Measurements from ENCODE around the gene RALGAPA2.

The RALGAPA2 gene

GRCh38 chr20:20525756-20526155 is 186.7 kb downstream of the RALGAPA2 start:
- TF ChIP-seq, protein P1, sequence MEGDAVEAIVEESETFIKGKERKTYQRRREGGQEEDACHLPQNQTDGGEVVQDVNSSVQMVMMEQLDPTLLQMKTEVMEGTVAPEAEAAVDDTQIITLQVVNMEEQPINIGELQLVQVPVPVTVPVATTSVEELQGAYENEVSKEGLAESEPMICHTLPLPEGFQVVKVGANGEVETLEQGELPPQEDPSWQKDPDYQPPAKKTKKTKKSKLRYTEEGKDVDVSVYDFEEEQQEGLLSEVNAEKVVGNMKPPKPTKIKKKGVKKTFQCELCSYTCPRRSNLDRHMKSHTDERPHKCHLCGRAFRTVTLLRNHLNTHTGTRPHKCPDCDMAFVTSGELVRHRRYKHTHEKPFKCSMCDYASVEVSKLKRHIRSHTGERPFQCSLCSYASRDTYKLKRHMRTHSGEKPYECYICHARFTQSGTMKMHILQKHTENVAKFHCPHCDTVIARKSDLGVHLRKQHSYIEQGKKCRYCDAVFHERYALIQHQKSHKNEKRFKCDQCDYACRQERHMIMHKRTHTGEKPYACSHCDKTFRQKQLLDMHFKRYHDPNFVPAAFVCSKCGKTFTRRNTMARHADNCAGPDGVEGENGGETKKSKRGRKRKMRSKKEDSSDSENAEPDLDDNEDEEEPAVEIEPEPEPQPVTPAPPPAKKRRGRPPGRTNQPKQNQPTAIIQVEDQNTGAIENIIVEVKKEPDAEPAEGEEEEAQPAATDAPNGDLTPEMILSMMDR (IDR thresholded peaks at IDR 0.05; ENCODE audit: insufficient read depth, low read length, missing control alignments): no peak
- CTCF ChIA-PET: no interaction called here
- POLR2A ChIA-PET: no interaction called here
- no peak for DNase-seq (ENCODE audit: low read depth, low spot score)
- H3K4me3 ChIP-seq (ENCODE audit: low read depth, low read length): no peak overlapping the region

DNA sequence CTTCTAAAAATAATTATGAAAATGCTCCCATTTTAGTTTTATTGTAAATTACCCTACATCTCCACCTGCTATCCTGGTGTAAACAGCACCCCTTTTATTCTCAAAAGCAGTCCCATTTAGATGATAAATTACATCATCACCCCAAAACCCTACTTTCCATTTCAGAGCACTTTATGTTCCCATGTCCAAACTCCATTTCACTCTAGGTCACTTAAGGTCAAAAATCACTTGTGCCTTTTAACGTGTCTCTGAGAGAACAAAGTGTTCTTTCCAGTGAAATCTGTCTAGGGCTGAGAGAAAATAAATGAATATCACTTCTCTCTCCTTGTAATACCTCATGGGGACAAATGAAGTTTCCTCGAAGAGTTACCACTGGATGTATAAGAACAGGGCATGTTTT is 187.2 kb downstream of the RALGAPA2 start:
- no peak overlapping the region for H3K4me3 ChIP-seq (ENCODE audit: low read depth, low read length)
- ChIA-PET POLR2A (no interaction called here), CTCF (no interaction called here)
- no peak for DNase-seq (ENCODE audit: low read depth, low spot score)
- TF ChIP-seq, protein P1 (IDR thresholded peaks at IDR 0.05; ENCODE audit: insufficient read depth, low read length, missing control alignments): no peak

DNA sequence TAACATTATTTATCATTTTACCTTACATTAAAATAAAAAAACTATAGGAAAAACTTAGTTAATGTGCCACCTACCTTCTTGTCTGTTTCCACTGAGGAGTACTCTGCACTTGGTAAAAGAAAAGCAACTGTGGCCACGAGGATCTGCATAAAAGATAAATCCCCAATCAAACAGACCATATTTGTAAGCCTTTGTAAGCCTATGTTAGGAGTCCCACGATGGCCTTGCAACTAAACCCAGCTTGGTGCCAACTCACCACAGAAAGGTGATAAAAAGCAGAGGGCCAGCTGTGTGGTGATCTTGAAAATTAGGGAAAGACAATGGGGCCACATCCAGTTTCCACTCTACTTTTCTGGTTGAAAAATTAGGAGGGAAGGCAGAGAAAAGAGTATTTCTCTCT is 187.7 kb downstream of the RALGAPA2 start:
- H3K4me3 ChIP-seq (ENCODE audit: low read depth, low read length): no peak overlapping the region
- ChIA-PET POLR2A (no interaction called here), CTCF (no interaction called here)
- no peak for DNase-seq (ENCODE audit: low read depth, low spot score)
- TF ChIP-seq, protein P1 (IDR thresholded peaks at IDR 0.05; ENCODE audit: insufficient read depth, low read length, missing control alignments): no peak

DNA sequence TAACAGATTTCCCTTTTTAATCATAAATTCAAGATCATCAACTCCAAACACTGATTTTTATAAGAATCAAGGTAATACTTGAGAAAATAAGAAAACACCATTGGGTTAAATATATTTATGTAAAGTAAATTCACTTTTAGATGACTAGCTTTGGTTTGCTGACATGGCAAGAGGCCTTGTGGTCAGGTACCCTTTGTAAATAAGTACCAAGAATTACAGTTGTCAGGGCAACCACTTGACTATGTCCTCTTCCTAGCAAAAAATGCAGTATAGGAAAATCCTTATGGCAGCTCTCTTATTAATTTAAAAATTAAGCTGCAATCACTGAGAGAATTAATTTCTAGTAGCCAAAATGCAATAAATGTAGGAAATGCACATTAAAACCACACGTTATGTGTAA is 190.7 kb downstream of the RALGAPA2 start:
- H3K4me3 ChIP-seq (ENCODE audit: low read depth, low read length): no peak overlapping the region
- TF ChIP-seq, protein P1 (IDR thresholded peaks at IDR 0.05; ENCODE audit: insufficient read depth, low read length, missing control alignments): no peak
- ChIA-PET CTCF (no interaction called here), POLR2A (no interaction called here)
- no peak for DNase-seq (ENCODE audit: low read depth, low spot score)

DNA sequence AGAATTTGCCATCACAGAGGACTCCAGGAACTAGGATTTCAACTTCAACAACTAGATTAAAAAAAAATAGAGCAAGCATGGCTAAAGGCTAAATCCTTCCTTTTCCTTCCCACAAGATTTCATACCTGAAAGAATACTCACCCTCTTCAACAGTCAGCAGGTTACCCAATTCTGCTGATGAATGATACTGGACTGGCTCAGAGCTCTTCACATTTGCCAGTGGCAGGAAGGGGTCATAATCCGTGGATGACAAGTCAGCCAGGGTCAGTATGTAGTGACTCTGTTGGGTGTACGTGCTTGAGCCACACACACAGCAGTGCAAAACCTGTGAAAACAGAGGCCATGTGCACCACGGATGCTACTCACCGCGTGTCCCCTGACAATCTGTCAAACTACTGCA is 191.7 kb downstream of the RALGAPA2 start:
- CTCF ChIA-PET: no interaction called here
- H3K4me3 ChIP-seq (ENCODE audit: low read depth, low read length): no peak overlapping the region
- TF ChIP-seq, protein P1 (IDR thresholded peaks at IDR 0.05; ENCODE audit: insufficient read depth, low read length, missing control alignments): no peak
- POLR2A ChIA-PET: no interaction called here
- no peak for DNase-seq (ENCODE audit: low read depth, low spot score)

- TF ChIP-seq, protein P1 (IDR thresholded peaks at IDR 0.05; ENCODE audit: insufficient read depth, low read length, missing control alignments): no peak
- ChIA-PET POLR2A (no interaction called here), CTCF (no interaction called here)
- no peak for DNase-seq (ENCODE audit: low read depth, low spot score)
- no peak overlapping the region for H3K4me3 ChIP-seq (ENCODE audit: low read depth, low read length)
Measured at GRCh38 chr20:20519269-20519668, 193.2 kb downstream of the RALGAPA2 start.

All from AG04449 (cell line).